ENCODE measurements around the gene ABHD18. TPM values are rescaled to one million over a fixed set of nuclear protein-coding genes. Genes with fewer than 3 reads are reported as not detected.
"Not testable (repeated sequence)": the region's sequence is repeated elsewhere in the genome, so short reads cannot be mapped to it uniquely, and the experiment has no call there.

ABHD18 gene
- total RNA-seq, 2 donors from 2014 or later = 7.4 to 17.0 TPM

DNA sequence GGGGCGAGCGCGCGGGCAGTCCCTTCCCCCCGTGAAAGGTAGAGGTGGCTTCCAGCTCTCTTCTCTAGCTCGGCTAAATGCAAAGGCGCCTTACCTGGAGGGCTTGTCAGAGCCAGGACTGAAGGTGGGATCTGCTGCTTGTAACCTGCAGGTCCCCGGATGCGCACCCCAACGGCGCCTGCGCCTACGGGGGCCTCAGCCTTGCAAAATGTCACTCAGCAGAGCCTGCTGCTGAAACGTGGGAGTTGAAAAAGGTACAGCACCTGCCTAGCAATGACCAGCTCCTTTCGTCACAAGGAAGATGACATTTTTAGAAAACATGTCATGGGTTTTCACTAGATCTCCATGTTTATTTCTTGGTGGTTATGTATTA is 583 bp downstream of the ABHD18 start:
- ATAC-seq (ENCODE audit: insufficient number of reproducible peaks, low FRiP score, low read depth) = peak; percentile 4
- no peak for DNase-seq (ENCODE audit: low spot score)

DNA sequence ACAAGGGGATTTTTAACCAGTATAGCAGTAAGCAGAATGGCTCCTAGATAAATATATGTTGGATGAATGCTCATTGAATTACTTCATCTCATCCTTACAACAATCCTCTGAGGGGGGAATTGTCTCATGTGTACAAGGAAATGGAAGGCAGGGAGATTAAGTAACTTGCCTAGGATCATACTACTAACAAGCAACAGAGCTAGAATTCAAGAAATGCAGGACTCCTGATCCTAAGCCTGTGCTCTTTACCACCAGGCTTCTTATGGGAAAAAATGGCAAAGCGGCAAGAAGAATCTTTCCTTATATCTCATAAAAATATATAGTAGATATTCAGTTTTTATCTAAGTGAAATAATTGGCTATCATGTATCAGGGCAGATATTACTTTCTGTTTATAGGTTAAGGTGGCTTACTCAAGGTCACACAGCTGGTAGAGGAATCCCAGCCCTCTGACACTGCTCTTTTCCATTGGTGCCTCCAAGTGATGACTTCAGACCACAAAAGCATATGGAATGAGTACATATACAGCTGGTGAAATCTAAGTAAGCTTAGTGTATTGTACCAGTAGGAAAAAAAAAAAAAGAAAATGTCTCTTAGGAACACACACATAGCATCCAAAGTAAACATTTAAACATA is 2.1 kb downstream of the ABHD18 start:
- DNase-seq (ENCODE audit: low spot score) = no peak
- no peak for ATAC-seq (ENCODE audit: insufficient number of reproducible peaks, low FRiP score, low read depth)
- no peak for TF ChIP-seq CTCF (IDR thresholded peaks at IDR 0.05)
- peaks cover 3 to 36% of the 10 kb centered on the region in 2 donors for H3K4me1 ChIP-seq (ENCODE audit: control insufficient read depth in 1 of 2, low read depth in 2 of 2)
- H3K9me3 ChIP-seq = no peaks in the 10 kb centered on the region
- no peaks in the 10 kb centered on the region for H3K27me3 ChIP-seq (replicated peaks; ENCODE audit: insufficient read depth)
- H3K4me3 ChIP-seq = no peak overlapping the region
- H3K27ac ChIP-seq = no peak overlapping the region
- no peaks in the 10 kb centered on the region for H3K36me3 ChIP-seq

More for the DNA sequence above, 583 bp downstream of the ABHD18 start:
- Histone ChIP-seq H3K4me1 (ENCODE audit: control insufficient read depth in 1 of 2, low read depth in 2 of 2) (peaks cover 3 to 29% of the 10 kb centered on the region in 2 donors), H3K9me3 (no peaks in the 10 kb centered on the region), H3K4me3 (peak overlapping the region; percentile 91), H3K27me3 (replicated peaks; ENCODE audit: insufficient read depth) (no peaks in the 10 kb centered on the region), H3K36me3 (no peaks in the 10 kb centered on the region), H3K27ac (peak overlapping the region; percentile 93)
- TF ChIP-seq CTCF (IDR thresholded peaks at IDR 0.05) = no peak

- ATAC-seq (ENCODE audit: insufficient number of reproducible peaks, low FRiP score, low read depth) (no peak), DNase-seq (ENCODE audit: low spot score) (no peak)
- peaks cover 3 to 29% of the 10 kb centered on the region in 2 donors for H3K4me1 ChIP-seq (ENCODE audit: control insufficient read depth in 1 of 2, low read depth in 2 of 2)
- H3K9me3 ChIP-seq = no peaks in the 10 kb centered on the region
- H3K27ac ChIP-seq = peak overlapping the region; percentile 8 to 29
- TF ChIP-seq CTCF (IDR thresholded peaks at IDR 0.05) = no peak
- H3K36me3 ChIP-seq = no peaks in the 10 kb centered on the region
- no peaks in the 10 kb centered on the region for H3K27me3 ChIP-seq (replicated peaks; ENCODE audit: insufficient read depth)
- peak overlapping the region; percentile 48 for H3K4me3 ChIP-seq
Observed at GRCh38 chr4:127968586-127968985, 3.4 kb downstream of the ABHD18 start.

- not testable (repeated sequence) for H3K36me3 ChIP-seq; H3K4me3 ChIP-seq; ATAC-seq (ENCODE audit: insufficient number of reproducible peaks, low FRiP score, low read depth); H3K27me3 ChIP-seq (replicated peaks; ENCODE audit: insufficient read depth); H3K9me3 ChIP-seq; DNase-seq (ENCODE audit: low spot score)
- Histone ChIP-seq H3K4me1 (ENCODE audit: control insufficient read depth in 1 of 2, low read depth in 2 of 2) (peaks cover 3 to 27% of the 10 kb centered on the region in 2 donors), H3K27ac (peak overlapping the region; percentile 38 to 40)
Observed at GRCh38 chr4:127970925-127971324, 5.7 kb downstream of the ABHD18 start.

GRCh38 chr4:127975121-127975770 is 10.0 kb downstream of the ABHD18 start:
- Histone ChIP-seq H3K27ac (no peak overlapping the region), H3K36me3 (no peaks in the 10 kb centered on the region)

More at GRCh38 chr4:127975121-127975770, 10.0 kb downstream of the ABHD18 start:
- ATAC-seq (ENCODE audit: insufficient number of reproducible peaks, low FRiP score, low read depth) (no peak), DNase-seq (ENCODE audit: low spot score) (no peak)
- no peaks in the 10 kb centered on the region for H3K27me3 ChIP-seq (replicated peaks; ENCODE audit: insufficient read depth)
- no peaks in the 10 kb centered on the region for H3K9me3 ChIP-seq
- no peak for TF ChIP-seq CTCF (IDR thresholded peaks at IDR 0.05)
- peaks cover 0 to 10% of the 10 kb centered on the region in 2 donors for H3K4me1 ChIP-seq (ENCODE audit: control insufficient read depth in 1 of 2, low read depth in 2 of 2)
- no peak overlapping the region for H3K4me3 ChIP-seq
